GM12865 (cell line): Measurements from ENCODE around the gene GJA5.

Source experiments
- DNase-seq: peaks from one replicate; pipeline ENCODE4 v3.0.0; 2010; ENCODE audit warnings: low read depth
- H3K4me3 ChIP-seq: 2 replicates; pipeline ENCODE4 v1.5.1; 2011; ENCODE audit warnings: mild to moderate bottlenecking, low read depth, low read length, control low read depth
- CTCF ChIP-seq: IDR thresholded peaks from 2 replicates; pipeline ENCODE4 v1.5.1; 2011; ENCODE audit warnings: low read length, control low read depth, low read depth, inconsistent platforms; ENCODE audit not compliant: insufficient read depth; ENCODE audit errors: missing control alignments

Gene GJA5

GRCh38 chr1:147754661-147755060, 5.7 kb downstream of the GJA5 start:
- no peak for DNase-seq
- no peak overlapping the region for H3K4me3 ChIP-seq
- no peak for TF ChIP-seq CTCF

- no peak for TF ChIP-seq CTCF
- H3K4me3 ChIP-seq = no peak overlapping the region
- no peak for DNase-seq
These were observed 7.3 kb downstream of the GJA5 start for GRCh38 chr1:147753081-147753480.

- TF ChIP-seq CTCF = no peak
- DNase-seq = no peak
- no peak overlapping the region for H3K4me3 ChIP-seq
These were observed 7.9 kb downstream of the GJA5 start for GRCh38 chr1:147752511-147752910.

GRCh38 chr1:147751346-147751745, 9.1 kb downstream of the GJA5 start:
- no peak overlapping the region for H3K4me3 ChIP-seq
- no peak for TF ChIP-seq CTCF
- no peak for DNase-seq

GRCh38 chr1:147750618-147751217, 9.7 kb downstream of the GJA5 start:
- no peak for DNase-seq
- no peak overlapping the region for H3K4me3 ChIP-seq
- no peak for TF ChIP-seq CTCF

- H3K4me3 ChIP-seq = no peak overlapping the region
- DNase-seq = no peak
- no peak for TF ChIP-seq CTCF
These were observed 10.6 kb downstream of the GJA5 start for GRCh38 chr1:147749792-147750191.

- no peak for TF ChIP-seq CTCF
- DNase-seq = no peak
- no peak overlapping the region for H3K4me3 ChIP-seq
These were observed 11.6 kb downstream of the GJA5 start for GRCh38 chr1:147748676-147749350.
